ENCODE measurements around the gene VEGFD. TPM values are rescaled to one million over a fixed set of nuclear protein-coding genes. Genes with fewer than 3 reads are reported as not detected.

Gene VEGFD
- polyA plus RNA-seq, 2 of the 4 experiments (the other 2 are of a cell fraction): 0.57 to 1.8 TPM

GRCh38 chrX:15410430-15410829 lies 26.2 kb upstream of the VEGFD start:
- Histone ChIP-seq H3K4me3 (no peak overlapping the region), H3K27ac (no peak overlapping the region), H3K4me1 (no peaks in the 10 kb centered on the region), H3K4me2 (no peak overlapping the region), H3K9me3 (no peaks in the 10 kb centered on the region)
- DNase-seq (ENCODE audit: low read depth in 1 of 2, low spot score in 1 of 2): no peak
- FAIRE-seq: peak; percentile 56
- TF ChIP-seq MAX (IDR thresholded peaks at IDR 0.05): no peak
- no peak for TF ChIP-seq CHD2 (IDR thresholded peaks at IDR 0.05; ENCODE audit: low read length, partially characterized antibody)
- TF ChIP-seq BHLHE40 (IDR thresholded peaks at IDR 0.05; ENCODE audit: low read depth, low read length): no peak
- TF ChIP-seq HOXA7 (CRISPR knock-in tag; IDR thresholded peaks at IDR 0.05): no peak
- no peak for TF ChIP-seq ZSCAN20 (CRISPR knock-in tag; IDR thresholded peaks at IDR 0.05)
- no peak for TF ChIP-seq SMC3 (IDR thresholded peaks at IDR 0.05)
- CTCF ChIA-PET: no interaction called here
- no peak for ATAC-seq
- POLR2A ChIA-PET: no interaction called here

- Histone ChIP-seq H3K9me3 (no peaks in the 10 kb centered on the region), H3K27ac (no peak overlapping the region), H3K4me1 (no peaks in the 10 kb centered on the region), H3K4me2 (no peak overlapping the region), H3K4me3 (no peak overlapping the region)
- no peak for ATAC-seq
- FAIRE-seq: no peak
- POLR2A ChIA-PET: no interaction called here
- TF ChIP-seq CBX8 (IDR thresholded peaks at IDR 0.05) (no peak), CEBPB (IDR thresholded peaks at IDR 0.05) (no peak), RCOR1 (IDR thresholded peaks at IDR 0.05; ENCODE audit: low read depth, low read length) (no peak), MAZ (IDR thresholded peaks at IDR 0.05; ENCODE audit: borderline replicate concordance, low read depth, low read length) (no peak), HES2 (IDR thresholded peaks at IDR 0.05) (no peak), JUN (IDR thresholded peaks at IDR 0.05) (no peak), RFX5 (IDR thresholded peaks at IDR 0.05) (no peak), E2F6 (IDR thresholded peaks at IDR 0.05; ENCODE audit: borderline replicate concordance, low read depth) (no peak), POLR2AphosphoS2 (conservative IDR thresholded peaks at IDR 0.05; ENCODE audit: low read length) (no peak), RARB (CRISPR knock-in tag; IDR thresholded peaks at IDR 0.05) (no peak), PHF8 (IDR thresholded peaks at IDR 0.05; ENCODE audit: borderline replicate concordance, low read depth) (no peak), MYC (IDR thresholded peaks at IDR 0.05; ENCODE audit: borderline replicate concordance, low read length) (no peak), EHF (CRISPR knock-in tag; IDR thresholded peaks at IDR 0.05) (no peak), GATA3 (IDR thresholded peaks at IDR 0.05; ENCODE audit: borderline replicate concordance) (no peak), SREBF2 (IDR thresholded peaks at IDR 0.05) (no peak), MAFK (IDR thresholded peaks at IDR 0.05; ENCODE audit: partially characterized antibody) (no peak), HOXA7 (CRISPR knock-in tag; IDR thresholded peaks at IDR 0.05) (no peak)
- TF ChIP-seq, protein P1, sequence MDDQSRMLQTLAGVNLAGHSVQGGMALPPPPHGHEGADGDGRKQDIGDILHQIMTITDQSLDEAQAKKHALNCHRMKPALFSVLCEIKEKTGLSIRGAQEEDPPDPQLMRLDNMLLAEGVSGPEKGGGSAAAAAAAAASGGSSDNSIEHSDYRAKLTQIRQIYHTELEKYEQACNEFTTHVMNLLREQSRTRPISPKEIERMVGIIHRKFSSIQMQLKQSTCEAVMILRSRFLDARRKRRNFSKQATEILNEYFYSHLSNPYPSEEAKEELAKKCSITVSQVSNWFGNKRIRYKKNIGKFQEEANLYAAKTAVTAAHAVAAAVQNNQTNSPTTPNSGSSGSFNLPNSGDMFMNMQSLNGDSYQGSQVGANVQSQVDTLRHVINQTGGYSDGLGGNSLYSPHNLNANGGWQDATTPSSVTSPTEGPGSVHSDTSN (IDR thresholded peaks at IDR 0.05): no peak
- CTCF ChIA-PET: no interaction called here
- DNase-seq (ENCODE audit: low read depth in 1 of 2, low spot score in 1 of 2): no peak
- WGBS (ENCODE audit: missing lambda C conversion rate): 89% methylated on average over 3 of the region's 3 CpGs
These were observed 21.6 kb upstream of the VEGFD start for GRCh38 chrX:15405846-15406245.

DNA sequence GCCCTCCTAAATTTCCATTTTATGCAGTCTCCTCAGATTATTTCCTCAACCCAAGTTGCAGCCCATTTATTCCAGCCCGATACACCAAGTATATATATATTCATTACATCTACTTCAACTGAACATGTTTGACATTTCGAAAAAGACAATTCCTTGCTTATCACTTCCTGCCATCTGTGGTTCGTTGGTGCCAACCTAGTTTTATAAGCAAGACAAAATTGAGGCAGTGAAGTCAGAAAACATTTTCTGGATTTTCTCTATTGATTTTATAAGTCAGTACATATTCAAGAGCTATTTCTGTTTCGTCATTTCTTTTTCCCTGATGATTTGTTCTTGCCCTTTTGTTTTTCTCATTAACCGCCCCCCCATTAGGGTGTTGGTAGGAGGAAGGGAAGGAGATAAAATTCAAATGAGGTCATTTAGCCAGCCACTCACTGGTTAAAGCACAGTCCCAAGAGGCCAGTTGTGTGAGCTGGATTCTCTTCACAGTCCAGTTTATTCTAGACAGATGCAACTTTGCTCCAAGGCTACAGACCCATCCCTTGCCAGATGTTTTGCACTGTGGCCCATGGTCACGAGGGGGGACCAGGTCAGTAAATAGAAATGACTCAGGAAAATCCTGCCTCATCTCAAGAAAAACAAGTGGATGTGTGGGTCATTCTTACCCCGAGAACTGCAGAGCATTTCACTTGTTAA lies 20.3 kb upstream of the VEGFD start:
- ChIA-PET POLR2A (no interaction called here), CTCF (no interaction called here)
- no peak for TF ChIP-seq BHLHE40 (IDR thresholded peaks at IDR 0.05; ENCODE audit: low read depth, low read length)
- no peak for TF ChIP-seq CBX2 (IDR thresholded peaks at IDR 0.05; ENCODE audit: borderline replicate concordance, low read depth)
- TF ChIP-seq TP53 (CRISPR knock-in tag; IDR thresholded peaks at IDR 0.05): no peak
- TF ChIP-seq MAZ (IDR thresholded peaks at IDR 0.05; ENCODE audit: borderline replicate concordance, low read depth, low read length): no peak
- no peak for TF ChIP-seq RARB (CRISPR knock-in tag; IDR thresholded peaks at IDR 0.05)
- TF ChIP-seq FOXS1 (CRISPR knock-in tag; IDR thresholded peaks at IDR 0.05): no peak
- no peak for TF ChIP-seq CHD2 (IDR thresholded peaks at IDR 0.05; ENCODE audit: low read length, partially characterized antibody)
- no peak for TF ChIP-seq EHMT2 (IDR thresholded peaks at IDR 0.05; ENCODE audit: low read depth)
- TF ChIP-seq FOSL2 (IDR thresholded peaks at IDR 0.05): no peak
- TF ChIP-seq FOSL2 (CRISPR knock-in tag; IDR thresholded peaks at IDR 0.05): no peak
- TF ChIP-seq, protein P2, sequence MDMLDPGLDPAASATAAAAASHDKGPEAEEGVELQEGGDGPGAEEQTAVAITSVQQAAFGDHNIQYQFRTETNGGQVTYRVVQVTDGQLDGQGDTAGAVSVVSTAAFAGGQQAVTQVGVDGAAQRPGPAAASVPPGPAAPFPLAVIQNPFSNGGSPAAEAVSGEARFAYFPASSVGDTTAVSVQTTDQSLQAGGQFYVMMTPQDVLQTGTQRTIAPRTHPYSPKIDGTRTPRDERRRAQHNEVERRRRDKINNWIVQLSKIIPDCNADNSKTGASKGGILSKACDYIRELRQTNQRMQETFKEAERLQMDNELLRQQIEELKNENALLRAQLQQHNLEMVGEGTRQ (IDR thresholded peaks at IDR 0.05): no peak
- no peak for TF ChIP-seq GATA3 (IDR thresholded peaks at IDR 0.05; ENCODE audit: borderline replicate concordance)
- TF ChIP-seq, protein P3, sequence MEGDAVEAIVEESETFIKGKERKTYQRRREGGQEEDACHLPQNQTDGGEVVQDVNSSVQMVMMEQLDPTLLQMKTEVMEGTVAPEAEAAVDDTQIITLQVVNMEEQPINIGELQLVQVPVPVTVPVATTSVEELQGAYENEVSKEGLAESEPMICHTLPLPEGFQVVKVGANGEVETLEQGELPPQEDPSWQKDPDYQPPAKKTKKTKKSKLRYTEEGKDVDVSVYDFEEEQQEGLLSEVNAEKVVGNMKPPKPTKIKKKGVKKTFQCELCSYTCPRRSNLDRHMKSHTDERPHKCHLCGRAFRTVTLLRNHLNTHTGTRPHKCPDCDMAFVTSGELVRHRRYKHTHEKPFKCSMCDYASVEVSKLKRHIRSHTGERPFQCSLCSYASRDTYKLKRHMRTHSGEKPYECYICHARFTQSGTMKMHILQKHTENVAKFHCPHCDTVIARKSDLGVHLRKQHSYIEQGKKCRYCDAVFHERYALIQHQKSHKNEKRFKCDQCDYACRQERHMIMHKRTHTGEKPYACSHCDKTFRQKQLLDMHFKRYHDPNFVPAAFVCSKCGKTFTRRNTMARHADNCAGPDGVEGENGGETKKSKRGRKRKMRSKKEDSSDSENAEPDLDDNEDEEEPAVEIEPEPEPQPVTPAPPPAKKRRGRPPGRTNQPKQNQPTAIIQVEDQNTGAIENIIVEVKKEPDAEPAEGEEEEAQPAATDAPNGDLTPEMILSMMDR (IDR thresholded peaks at IDR 0.05): no peak
- TF ChIP-seq HOXA7 (CRISPR knock-in tag; IDR thresholded peaks at IDR 0.05): no peak
- no peaks in the 10 kb centered on the region for H3K9me3 ChIP-seq
- H3K4me1 ChIP-seq: no peaks in the 10 kb centered on the region
- no peak overlapping the region for H3K27ac ChIP-seq
- FAIRE-seq (peak; percentile 91), DNase-seq (ENCODE audit: low read depth in 1 of 2, low spot score in 1 of 2) (no peak), ATAC-seq (no peak)
- H3K4me3 ChIP-seq: no peak overlapping the region
- H3K4me2 ChIP-seq: no peak overlapping the region
- WGBS (ENCODE audit: missing lambda C conversion rate): 86% methylated on average over 7 of the region's 7 CpGs
